GM21825 (cell line): ENCODE results near the gene ILK.
A peak's percentile ranks its signal among the peaks of the same experiment; 100 is the strongest.

Source experiments
- ATAC-seq: cut with Tn5 transposase; IDR thresholded peaks from one replicate; pipeline ENCODE4 v1.9.1; 2021; ENCODE audit warnings: mild to moderate bottlenecking, moderate library complexity; ENCODE audit not compliant: unreplicated experiment

Gene ILK

DNA sequence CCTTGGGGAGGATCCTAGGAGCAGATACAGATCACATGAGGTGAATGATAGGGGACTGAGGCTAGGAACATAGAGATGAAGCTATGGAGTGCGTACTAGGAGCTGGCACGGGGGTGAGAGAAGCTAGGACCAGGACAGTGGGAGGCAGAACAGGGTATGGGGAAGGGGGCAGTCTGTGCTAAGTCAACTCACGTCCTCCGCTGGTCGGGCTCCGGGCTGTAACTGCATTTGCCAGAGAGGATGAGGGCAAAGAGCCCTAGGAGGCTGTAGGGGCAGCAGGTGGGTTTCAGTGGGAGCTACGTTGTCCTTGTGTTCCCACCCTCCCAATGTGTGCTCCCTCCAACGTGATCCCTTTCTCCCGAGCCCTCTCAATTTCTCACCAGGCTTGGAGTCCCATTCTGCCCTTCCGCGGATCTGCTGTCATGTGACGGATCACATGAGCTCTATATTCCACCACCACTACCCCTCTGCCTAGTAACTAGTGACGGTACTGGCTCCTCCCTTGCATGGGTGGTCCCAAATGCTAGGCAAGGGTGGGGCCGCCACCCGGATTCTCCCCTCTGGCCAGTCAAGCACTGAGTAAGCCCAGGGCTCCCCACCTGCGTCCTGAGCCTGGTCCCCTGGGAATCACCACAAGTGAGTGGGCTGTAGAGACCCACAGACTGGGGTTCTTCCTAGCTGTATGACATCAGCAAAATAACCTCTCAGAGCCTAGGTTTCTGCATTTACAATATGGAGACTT lies 15.6 kb downstream of the ILK start, which contains the start of gene TPP1:
TPP1 (minus strand) TSS at position 419 of the 742 bp plus-strand sequence; CDS start at position 397, 22 bp downstream.
- peak; percentile 98 for ATAC-seq

DNA sequence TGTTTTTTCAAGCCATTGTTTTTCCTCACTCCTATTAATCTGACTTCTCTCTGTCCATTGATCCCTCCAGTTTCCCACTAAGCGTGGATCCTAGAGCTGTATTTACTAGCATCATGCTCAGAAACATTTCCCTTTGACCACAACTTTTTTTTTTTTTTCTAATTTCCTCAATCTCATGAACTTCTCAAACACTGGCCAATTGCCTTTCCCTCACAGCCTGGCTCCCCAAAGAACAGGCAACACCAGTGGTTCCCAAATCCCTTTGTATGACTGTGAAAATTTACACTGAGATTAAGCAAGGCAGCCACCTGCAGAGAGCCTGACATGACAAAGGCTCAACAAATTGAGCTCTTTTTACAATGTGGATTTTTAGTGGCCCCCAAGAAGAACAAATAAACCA lies 17.1 kb downstream of the ILK start:
- ATAC-seq = no peak

DNA sequence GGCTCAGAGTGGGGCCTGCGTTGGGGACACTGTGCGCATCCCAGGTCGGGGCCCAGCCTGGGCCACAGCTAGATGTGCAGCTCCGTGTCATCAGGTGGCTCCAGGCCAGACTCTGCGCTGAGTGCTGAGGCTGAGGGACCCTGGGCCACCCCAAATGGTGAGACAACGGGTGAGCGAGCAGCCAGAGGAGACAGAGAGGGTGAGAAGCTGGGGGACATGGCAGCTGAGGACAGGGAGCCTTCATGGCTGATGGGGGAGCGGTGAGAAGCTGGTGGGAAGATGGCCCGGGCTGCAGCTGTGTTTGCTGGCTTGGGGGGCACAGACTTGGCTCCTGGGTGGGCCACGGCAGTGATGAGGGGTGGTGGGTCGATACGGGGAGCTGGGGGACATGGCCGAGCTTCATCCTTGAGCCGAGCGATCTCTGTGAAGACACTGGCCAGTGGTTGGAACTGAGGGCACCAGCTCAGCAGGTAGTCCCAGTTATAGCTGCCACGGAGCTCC lies 18.2 kb downstream of the ILK start:
- no peak for ATAC-seq

DNA sequence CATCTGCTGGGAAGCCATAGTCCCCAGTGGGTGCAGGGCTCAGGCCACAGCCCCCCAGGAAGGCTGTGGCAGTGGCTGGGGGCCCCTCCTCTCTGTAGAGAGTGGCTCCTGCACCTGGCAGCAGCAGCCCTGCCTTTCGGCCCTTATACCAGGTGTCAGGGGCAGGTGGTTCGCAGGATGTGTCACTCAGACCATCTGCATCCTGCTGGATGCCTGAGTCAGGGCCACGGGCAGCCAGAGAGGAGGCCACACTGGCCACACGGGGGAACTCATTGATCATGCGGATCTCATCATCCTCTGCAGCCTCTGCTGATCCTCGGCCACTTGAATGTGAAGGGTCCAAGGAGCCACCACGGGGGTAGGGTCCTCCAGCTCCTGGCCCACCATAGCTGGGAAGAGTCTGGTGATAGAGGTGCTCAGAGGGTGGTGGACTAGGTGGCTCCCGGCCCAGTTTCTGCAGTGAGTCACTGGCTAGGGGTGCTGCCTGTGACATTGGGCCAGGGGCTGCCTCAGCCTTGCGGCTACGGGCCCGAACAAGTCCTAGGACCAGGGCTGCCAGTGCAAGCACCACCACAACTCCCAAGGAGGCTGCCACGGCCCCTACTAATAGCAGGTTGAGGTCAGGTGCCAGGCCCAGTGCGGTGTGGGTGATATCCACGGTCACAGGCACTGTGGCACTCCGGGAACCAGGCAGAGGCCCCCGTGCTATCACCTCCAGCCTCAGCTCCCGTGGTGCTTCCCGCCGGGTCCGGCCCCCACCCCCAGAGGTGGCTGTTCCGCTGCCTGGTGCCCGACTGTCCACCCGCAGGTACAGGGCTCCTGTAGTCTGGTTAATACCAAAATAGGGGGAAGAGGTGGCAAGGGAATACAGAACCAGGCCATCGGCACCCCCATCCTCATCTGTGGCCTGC lies 18.9 kb downstream of the ILK start:
- no peak for ATAC-seq

DNA sequence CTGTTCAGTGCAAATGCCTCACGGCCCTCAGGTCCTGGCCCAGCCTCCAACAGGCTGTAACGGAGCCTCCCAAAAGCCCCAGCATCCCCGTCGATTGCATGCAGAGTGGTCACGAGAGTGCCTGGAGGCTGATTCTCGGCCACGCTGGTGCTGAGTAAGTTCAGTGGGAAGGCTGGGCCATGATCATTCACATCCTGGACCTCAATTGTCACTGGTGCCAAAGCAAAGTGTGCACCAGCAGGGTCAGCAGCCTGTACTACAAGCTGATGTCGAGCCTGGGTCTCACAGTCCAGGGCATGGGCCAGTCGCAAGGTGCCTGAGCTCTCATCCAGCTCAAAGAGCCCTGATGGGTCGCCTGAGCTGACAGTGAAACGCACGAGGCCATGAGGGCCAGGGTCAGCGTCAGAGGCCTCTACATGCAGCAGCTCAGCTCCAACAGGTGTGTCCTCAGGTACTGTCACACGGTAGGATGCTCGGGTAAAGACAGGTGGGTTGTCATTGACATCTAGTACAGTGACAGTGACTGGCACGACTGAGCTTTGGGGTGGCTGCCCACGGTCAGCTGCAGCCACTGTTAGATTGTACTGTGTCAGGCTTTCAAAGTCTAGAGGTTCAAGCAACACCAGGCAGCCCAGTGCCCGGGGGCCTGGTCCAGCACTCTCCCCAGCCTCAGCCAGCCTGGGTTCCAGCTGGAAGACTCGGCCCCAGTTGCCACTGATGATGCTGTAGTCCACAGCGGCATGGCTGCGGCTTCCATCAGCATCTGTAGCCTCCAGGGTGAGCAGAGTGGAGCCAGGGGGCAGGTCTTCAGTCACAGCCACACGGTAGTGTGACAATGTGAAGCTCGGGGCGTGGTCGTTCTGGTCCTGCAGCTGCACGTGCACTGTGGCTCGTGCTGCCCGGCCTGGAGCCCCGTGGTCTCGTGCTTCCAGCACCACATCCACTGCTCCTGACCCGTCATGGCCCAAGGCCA lies 20.1 kb downstream of the ILK start:
- no peak for ATAC-seq

DNA sequence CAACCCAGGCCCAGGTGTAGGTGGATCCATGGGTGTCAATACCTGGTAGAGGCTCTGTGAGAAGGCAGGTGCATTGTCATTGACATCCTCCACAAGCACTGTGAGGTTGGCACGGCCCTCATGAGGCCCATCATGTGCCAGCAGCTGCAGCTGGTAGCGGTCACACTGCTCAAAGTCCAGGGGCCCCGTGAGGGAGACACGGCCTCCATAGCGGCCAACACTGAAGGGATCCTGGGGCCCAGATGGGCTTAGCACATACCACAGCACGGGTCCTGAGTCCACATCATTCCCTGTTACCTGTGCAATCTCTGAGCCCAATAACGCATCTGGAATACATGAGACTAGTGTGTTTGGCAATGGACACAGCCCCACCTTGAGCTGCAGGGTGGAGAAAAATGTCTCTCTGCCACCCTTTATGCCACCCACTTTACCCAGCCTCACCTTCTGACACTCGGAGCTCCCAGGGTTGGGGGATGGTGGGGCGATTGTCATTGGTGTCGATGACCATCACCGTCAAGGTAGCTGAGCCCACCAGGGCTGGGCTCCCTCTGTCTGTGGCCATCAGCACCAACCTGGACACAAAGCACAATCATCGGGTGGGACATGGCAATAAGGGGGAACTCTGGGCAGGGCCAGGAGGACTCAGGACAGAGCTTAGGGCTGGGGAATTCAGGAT lies 21.7 kb downstream of the ILK start:
- ATAC-seq = no peak

DNA sequence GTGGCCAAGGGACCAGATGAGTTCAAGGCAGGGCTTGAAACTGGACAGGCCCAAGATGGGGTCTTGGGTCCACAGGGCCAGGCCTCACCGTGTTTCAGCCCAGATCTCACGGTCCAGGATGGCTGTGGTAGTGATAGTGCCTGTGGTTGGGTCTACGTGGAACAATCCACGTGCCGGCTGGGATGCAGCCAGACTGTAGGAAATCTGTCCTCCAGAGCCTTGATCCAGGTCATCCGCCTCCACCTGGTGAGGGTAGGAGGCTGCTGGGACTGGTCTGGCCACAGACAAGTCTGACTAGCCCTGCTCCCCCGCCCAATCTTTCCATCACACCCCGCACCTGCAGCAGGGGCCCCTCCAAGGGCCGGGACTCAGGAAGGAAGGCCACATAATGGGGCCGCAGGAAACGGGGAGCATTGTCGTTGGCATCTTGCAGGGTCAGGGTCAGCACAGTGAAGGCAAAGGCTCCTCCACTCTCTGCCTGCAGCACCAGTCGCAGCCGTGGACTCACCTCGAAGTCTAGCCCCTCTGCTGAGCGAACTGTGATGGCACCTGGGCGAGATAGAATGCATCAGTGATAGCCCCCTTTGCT lies 22.4 kb downstream of the ILK start:
- ATAC-seq = no peak

DNA sequence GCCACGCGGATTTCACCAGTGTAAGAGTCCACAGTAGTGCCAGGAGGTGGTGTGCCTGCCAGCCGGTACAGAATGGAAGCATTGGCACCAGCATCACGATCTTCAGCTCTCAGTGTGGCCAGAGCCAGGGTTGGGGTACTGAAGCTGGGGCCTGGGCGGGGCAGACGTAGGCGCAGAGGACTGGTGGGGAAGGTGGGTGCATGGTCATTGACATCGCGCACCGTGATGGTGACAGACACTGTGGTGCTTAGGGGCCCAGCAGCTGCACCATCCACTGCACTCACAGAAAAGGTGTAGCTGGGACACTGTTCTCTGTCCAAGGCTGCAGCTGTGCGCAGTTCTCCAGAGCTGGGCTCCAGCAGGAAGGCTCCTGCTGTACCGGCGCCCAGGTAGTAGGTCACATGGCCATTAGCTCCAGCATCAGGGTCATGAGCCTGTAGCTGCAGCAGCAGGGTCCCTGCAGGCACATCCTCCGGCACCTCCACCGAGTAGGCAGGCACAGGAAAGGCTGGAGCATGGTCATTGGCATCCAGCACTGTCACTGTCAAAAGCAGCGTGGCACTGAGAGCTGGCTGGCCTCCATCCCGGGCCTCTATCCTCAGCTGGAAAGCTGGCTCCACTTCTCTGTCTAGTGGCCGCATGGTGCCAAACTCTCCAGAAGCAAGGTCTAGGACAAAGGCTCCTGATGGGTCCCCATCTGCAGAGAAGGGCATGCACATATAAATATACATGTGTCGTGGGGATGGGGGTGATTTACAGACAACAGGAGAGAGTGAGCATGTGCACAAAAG lies 23.6 kb downstream of the ILK start:
- no peak for ATAC-seq

DNA sequence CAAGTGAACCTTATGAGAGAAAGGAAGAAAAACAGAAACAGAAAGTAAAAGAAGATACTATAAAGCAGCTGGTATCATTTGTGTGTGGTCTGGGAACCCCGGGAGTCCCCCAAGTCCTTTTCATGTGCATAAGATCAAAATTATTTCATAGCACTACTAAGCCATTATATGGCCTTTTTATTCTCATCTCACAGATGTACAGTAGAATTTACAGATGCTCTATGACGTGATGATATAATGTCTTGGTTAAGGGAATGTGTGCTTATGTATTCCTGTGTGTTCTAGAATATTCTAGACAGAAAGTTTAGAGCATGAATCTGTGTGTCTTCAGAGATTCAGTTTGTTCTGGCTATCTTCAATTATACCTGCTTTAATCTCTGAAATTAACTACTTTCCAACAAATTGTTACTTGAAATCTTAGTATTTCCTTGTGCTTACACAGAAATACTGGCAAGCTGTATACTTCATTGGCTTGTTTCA lies 24.2 kb downstream of the ILK start:
- peak; percentile 71 for ATAC-seq

DNA sequence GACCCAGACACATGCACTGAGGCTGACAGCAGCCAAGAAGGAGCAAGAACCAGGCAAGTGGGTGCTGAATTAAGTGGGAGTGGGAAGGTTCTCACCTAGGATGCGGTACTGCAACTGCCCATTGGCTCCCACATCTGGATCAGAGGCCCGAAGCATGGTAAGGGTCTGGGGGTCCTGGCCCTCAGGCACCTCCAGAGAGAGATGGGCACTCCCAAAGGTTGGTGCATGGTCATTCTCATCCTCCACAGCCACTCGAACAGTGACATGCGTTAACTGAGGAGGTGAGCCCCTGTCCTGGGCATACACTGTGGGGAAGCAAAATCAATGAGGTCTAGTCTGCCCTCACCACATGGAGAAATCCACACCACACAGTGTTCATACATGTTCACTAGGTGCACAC lies 25.0 kb downstream of the ILK start:
- no peak for ATAC-seq

DNA sequence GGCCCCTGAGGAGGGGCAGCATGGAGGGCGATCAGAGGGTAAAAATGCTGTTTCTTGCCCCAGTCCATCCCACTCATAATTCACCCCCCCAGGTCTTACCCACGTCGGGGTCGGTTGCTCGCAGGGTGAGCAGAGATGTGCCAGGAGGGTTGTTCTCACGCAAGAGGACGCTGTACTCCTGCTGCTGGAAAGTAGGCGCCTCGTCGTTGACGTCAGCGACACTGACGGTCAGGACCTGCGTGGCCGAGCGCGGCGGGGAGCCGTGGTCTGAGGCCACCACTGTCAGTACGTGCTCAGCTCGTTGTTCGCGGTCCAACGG lies 26.0 kb downstream of the ILK start:
- ATAC-seq = no peak

DNA sequence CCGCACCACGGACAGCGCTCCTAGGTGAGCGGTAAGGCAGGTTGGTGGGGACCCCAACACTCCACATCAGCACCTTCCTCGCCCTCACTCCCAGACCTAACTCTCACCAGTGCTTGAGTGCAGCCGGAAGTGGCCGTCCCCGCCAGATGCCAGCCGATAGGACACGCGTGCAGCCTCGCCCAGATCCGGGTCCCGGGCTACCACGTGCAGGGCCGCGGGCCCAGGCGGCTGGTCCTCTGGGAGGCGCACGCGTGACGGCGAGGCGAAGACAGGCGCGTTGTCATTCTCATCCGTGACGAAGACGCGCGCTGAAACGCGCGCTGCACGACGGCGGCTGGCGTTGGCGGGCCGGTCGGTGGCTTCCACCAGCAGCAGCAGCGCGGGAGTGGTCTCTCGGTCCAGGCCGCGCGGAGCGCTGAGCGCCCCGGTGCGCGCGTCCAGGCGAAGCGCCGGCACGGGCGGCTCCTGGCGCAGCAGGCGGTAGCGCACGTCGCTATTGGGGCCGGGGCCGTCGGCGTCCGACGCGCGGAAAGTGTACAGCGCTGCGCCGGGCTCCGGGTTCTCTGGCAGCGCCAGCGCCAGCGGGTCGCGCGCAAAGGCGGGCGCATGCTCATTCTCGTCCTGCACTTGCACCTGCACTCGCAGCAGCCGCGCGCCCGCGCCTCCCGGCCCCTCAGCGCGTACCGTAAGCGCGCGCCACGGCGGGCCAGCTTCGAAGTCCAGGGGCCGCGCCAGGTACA lies 26.5 kb downstream of the ILK start:
- ATAC-seq = no peak

DNA sequence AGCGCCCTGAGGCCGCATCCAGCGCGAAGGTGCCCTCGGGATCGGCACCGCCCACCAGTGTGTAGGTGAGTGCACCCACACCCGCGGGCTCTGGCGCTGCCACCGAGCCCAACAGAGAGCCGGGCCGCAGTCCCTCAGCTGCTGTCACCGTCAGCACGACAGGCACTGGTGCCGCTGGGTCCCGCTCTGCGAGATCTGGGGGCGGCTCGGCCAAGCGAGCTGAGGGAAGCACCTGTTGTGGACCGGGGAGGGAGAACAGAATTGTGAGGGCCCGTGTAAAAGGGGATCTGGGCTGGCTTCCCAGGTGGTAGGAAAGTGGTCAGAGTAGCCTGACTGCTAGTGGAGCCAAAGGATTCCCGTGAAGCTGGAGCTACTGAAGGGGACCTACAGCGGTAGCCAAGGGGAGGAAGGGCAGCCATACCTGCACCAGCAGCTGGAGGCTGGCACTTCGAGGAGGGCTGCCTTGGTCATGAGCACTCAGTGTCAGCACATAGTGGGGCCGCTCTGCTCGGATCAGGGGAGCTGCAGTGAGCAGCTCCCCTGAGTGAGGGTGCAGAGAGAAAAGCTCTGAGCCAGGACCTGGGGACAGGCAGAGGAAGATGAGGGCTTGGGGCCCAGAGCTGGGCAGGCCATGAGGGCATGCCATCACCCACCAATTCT lies 27.2 kb downstream of the ILK start:
- no peak for ATAC-seq

DNA sequence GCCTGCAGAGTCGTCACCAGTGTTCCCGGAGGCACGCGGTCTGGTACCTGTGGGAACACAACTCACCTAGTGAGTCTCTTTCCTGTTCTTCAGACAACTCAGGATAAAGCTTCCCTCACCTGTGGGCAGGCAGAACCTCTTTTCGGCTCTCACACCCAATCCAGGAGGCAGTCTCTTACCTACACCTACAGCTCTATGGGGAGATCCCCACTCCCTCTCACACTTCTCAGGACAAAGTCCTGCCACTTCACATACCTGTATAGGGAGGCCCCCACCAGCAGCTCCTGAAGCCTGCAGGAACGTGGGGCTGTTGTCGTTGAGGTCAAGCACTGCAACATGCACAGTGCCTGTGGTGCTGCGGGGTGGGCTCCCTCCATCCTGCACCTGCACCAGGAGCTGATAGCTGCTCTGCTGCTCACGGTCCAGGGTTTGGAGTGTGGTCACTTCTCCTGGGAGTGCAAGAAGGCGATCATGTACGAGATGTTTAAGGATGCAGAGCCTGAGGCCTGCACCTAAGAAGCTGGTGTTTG lies 27.9 kb downstream of the ILK start:
- ATAC-seq = no peak

DNA sequence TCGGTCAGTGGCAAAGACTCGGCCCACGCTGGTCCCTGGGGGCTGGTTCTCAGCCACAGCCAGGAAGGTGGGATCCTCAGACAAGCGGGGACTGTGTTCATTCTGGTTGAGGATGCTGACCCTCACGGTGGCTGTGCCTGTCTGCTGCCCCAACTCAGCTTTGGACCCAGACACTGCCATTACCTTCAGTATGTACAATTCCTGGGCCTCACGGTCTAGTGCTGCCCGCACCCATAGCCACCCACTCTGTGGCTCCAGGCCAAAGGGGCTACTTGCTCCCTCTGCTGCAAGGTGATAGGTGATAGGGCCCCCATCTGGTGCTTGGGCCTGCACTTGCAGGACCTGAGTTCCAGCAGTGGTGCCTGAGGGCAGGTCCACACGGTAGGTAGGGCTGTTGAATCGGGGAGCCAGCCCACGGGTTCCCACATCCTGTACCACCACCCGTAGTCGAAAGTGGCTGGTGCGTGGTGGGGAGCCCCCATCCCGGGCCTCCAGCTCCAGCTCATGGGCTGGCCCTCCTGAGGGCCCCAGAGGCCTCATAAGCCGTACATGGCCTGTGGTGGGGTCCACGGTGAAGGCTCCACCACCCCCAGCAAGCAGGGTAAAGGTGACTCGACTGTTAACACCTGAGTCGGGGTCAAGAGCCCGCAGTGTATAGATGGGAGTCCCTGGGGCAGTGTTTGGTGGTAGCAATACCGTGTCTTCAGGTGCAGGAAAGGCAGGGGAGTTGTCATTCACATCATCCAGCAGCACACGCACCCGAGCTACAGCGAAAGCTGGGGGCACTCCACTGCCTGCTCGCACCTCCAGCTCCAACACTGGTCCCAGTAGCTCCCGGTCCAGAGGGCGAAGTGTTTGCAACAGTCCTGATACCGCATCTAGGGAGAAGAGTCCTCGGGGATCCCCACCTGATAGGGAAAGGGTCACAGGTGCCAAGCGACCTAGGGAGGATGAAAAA lies 28.8 kb downstream of the ILK start:
- ATAC-seq = no peak
